Measurements from ENCODE around the gene OR1J2.
"Not testable (repeated sequence)": the region's sequence is repeated elsewhere in the genome, so short reads cannot be mapped to it uniquely, and the experiment has no call there.

The OR1J2 gene, protein sequence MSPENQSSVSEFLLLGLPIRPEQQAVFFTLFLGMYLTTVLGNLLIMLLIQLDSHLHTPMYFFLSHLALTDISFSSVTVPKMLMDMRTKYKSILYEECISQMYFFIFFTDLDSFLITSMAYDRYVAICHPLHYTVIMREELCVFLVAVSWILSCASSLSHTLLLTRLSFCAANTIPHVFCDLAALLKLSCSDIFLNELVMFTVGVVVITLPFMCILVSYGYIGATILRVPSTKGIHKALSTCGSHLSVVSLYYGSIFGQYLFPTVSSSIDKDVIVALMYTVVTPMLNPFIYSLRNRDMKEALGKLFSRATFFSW

DNA sequence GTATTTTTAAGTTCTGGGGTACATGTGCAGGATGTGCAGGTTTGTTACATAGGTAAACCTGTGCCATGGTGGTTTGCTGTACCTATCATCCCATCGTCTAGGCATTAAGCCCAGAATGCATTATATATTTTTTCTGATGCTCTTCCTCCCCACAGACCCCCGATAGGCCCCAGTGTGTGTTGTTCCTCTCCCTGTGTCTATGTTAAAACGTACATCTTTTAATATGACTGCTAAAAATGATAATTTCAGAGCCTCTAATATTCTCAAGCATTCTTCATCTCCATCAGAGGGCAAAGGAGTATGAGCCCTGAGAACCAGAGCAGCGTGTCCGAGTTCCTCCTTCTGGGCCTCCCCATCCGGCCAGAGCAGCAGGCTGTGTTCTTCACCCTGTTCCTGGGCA, at the start of gene OR1J2:
OR1J2 (plus strand) TSS at position 301 of the 400 bp plus-strand sequence; CDS start at position 301, 0 bp downstream.
- no peak for DNase-seq

DNA sequence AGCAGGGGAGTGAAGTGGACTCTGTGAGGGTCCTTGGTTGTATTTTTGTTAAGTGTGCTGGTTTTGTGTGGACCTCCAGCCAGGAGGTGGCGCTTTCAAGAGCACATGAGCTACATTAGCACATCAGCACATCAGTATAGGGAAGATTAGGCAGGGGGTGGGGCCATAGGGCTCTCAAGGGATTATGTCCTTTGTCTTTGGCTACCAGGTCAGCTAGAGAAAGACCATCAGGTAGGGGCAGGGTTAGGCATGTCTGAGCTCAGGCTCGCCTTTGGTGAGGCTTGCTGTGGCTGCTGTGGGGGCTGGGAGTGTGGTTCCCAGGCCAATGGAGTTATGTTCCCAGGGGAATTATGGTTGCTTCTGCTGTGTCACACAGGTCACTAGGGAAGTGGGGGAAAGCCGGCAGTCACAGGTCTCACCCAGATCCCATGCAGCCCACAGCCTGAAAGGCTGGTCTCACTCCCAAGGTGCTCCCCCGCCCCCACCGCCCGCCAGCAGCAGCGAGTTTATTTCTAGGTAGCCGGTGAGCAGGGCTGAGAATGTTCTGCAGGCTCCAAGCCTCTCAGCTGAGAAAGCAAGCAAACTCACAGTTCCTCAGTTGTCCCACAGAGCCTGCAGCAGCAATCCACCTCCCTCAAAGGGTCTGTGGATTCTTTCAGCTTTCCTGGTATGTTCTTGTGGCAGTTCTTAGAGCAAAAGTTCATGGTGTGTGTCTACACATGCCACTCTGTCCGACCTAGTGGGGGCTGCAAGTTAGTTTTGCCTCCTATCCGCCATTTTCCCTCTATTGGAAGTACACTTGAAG, 46.6 kb upstream of the OR1J2 start:
- DNase-seq, result no peak

DNA sequence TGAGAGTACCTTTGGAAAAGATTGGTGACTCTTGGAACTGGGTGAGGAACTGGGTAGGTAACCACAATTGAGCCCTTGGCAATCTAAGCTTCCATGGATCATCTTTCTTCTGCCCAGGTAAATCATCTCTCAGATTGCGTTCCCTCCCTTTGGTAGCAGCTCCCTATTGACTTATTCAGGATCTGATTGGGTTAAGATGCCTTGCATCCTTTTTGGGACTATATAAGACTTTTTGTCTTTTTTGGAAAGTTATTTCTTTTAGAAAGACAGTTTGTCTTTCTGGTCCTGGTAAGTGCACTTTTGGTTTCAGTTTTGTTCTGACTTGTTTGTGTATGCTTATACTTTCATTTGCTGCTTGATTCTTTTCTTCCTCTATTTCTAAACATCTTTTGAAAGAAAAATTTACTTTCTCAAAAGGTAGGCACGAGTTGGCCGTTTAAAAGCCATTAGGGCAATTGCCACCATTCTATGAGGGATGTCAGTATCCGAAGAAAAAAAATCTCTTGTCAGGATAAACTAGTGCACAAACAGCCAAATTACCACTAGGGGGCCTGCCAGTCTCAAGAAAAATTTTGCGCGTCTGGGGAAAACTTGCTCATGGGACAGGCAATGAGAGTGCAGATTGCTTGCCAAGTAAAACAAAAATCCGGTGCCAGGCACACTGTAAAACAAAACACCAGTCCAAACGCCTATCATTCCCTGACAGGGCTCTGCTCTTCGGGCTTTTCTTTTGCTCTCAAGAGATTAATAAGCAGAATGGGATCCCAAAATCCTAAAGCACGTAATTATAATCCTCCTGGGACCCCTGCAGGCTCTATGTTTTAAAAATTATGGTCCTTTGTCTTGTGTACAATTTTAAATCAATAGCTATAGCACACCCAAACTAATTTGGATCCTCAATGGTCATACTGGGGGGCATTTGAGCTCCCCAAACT, 45.7 kb upstream of the OR1J2 start:
- DNase-seq, result no peak

DNA sequence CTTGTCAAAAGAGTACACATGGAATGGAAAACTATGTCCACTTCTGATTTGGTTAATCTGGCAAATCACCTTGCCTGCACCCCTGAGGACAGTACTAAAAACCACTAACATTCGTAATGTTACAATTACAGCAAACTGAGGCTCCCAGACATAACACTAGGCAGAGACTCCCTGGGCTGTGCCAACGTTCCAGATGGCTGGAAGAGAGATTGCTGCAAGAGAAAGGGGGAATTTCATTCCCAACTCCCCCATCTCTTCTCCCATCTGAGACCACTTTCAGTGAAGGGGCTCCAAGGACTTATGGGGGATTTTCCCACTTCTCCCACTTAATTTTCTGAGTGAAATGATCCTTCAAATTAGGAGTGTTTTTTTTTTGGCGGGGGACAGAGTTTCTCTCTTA, 44.1 kb upstream of the OR1J2 start:
- DNase-seq, result no peak

DNA sequence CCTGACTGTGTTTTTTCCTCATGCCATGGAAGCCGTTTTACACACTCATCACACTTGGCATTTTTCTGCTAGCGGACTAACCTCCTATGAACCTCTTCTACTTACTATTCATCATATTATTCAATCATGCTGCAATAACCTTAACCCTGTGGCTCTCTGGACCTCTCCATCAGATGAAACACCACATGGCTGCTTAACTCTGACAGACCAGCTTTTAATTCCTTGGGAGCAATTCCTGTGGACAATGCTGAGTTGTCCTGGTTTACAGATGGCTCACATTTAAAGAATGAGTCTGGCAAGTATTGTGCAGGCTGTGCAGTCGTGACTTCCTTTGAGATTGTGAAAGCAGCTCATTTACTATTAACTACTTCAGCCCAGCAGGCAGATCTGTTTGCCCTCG, 41.9 kb upstream of the OR1J2 start:
- DNase-seq, result no peak

DNA sequence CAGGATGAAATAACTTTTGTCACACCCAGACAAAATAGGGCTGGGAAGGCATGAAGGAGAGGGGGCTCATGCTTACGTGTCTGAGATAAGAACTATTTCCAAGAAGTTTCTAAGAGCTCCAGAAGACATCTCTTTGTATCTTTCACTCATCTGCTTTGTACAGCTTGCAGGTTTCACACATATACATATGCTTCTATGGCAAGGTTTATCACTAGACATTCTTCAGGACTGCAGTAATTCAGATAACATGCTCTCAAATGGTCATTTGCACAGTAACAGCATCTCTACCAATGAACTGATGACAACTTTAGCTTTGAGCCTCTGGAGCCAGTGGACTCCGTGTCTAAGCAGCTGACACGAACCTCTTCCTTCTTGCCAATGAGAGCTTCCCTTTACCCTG, 36.0 kb upstream of the OR1J2 start:
- DNase-seq, result no peak

DNA sequence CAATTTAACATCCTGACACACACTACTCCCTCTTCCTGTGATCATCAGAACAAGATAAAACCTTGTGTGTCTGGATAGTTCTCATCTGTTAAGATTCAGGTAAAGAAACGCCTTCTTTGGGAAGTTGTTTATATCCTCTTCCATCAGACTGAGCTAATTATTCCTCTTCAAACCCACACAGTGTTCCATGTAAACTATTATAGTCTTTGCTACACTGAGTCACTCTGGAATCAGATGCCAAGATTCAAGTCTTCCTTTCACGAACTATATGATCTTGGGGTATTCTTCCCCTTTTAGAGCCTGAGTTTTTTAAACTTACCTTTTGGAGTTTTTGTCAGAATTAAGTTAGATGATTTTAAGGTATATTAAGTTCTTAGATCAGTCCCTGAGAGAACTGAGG, 34.9 kb upstream of the OR1J2 start:
- no peak for DNase-seq

DNA sequence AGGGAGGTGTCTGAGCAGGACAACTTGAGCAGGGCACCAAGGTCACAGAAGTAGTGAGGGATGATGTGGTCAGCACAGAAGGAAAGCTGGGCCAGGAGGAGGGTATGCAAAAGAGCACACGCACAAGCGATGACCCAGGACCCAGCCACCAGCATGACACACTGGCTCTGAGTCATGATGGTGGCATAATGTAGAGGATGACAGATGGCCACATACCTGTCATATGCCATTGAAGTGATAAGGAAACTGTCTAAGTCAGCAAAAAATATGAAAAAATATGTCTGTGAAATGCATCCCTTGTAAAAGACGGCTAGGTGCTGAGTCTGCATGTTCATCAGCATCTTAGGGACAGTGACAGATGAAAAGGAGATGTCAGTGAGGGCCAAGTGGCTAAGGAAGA, 33.3 kb upstream of the OR1J2 start:
- no peak for DNase-seq

DNA sequence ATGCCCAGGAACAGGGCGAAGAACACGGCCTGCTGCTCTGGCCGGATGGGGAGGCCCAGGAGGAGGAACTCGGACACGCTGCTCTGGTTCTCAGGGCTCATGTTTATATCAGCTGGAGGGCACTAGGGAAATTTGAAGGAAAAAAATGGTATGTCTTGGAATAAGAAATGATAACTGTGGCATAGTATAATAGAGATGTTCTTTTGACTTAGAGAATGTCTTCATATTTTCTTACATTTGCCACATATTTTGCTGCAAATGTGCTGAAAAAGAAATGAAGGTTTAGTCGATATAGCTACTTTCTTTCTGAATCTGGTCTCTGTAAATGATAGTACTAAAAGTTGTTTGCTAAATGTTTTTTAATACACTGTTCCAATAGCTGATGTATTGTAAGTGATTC, 32.8 kb upstream of the OR1J2 start, which contains the start of gene OR1J1:
OR1J1 (minus strand) TSS at position 101 of the 400 bp plus-strand sequence; CDS start at position 101, 0 bp downstream.
- no peak for DNase-seq

DNA sequence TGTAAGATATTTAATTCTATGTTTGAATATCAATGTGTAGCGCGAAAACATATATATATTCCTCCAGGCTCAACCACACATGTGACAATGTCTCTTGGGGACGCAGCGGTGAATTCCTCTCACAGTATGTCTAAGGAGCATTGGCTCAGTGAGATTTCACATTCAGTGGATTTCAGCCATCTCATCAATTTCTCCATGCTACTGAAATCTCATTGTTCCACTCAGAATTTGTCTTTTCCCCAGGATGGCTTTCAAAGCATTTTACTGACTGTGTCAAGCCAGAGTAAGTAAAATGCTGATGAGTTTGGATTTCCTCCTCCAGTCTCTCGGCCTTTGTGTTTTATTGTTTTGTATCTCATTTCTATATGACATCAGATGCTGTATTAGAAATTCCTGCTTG, 31.5 kb upstream of the OR1J2 start:
- DNase-seq, result no peak

DNA sequence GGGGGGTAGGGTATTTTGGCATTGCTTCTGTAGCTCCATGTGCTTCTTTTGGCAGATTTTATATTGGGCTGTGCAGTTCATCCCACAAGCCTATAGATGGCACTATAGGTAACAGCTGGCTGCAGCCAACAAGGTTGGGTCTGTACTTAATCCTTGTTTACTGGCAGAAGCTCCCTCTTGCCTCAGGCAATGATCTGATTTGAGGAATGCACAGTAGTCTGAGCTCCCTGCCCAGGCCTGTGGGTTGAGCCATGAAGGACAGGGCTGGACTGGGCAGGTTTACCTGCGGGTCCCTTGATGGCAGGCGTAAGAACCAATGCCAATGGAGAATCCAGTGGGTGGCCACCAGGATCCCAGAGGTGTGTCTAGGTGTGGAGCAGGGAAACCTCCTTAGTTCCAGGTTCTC, 11.7 kb upstream of the OR1J2 start:
- no peak for DNase-seq

DNA sequence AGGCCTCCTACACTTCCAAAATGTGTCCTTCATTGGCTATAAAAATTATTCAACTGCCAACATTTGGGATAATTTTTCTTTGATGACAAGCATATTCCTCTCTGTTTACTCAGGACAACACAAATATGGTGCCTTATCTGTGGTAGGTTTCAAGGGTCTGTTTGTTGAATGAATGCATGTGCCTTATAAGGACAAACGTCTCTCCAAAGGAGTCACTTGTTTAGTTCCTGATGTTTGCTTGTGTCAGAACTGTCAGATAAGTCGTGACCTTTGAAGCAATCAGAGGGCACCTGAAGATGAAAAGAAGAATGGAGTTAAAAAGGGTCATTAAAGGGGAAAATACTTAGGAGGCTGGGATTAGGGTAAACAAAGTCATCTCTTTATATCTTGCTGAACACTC, 3.6 kb upstream of the OR1J2 start:
- DNase-seq, result no peak

DNA sequence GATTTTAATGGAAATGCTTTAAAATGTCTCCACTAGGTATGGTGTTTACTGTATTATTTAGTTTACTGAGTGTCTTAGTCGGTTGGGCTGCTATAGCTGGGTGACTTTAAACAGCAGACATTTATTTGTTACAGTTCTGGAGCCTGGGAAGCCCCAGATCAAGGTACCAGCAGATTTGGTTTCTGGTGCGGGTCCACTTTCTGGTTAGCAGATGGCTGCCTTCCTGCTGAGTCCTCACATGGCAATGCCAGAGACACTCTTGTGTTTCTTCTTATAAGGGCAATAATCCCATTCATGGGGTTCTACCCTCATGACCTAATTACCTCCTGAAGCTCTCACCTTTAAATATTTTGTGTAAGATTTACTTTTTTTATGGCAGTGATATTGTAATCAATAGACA, 7.6 kb downstream of the OR1J2 start:
- no peak for DNase-seq

DNA sequence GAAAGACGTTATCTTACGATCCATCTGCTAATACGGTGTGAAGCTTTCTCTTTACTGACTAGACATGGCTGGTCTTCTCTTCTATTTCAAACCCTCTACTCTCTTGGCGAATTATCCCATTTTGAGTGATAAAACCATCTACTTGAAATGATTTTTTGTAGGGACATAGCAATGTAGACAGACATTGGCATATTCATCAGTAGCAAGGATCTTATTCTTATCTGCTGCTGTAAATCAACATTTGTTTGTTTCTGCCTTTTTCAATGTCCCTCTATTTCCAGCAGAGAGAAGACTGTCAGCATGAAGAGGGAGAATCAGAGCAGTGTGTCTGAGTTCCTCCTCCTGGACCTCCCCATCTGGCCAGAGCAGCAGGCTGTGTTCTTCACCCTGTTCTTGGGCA, 8.2 kb downstream of the OR1J2 start, which contains the start of gene OR1J4:
OR1J4 (plus strand) TSS at position 301 of the 400 bp plus-strand sequence; CDS start at position 301, 0 bp downstream.
- no peak for DNase-seq

DNA sequence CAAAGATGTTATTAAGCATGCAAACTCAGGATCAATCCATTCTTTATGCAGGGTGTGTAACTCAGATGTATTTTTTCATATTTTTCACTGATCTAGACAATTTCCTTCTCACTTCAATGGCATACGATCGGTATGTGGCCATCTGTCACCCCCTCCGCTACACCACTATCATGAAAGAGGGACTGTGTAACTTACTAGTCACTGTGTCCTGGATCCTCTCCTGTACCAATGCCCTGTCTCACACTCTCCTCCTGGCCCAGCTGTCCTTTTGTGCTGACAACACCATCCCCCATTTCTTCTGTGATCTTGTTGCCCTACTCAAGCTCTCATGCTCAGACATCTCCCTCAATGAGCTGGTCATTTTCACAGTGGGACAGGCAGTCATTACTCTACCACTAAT, 8.8 kb downstream of the OR1J2 start:
- no peak for DNase-seq

DNA sequence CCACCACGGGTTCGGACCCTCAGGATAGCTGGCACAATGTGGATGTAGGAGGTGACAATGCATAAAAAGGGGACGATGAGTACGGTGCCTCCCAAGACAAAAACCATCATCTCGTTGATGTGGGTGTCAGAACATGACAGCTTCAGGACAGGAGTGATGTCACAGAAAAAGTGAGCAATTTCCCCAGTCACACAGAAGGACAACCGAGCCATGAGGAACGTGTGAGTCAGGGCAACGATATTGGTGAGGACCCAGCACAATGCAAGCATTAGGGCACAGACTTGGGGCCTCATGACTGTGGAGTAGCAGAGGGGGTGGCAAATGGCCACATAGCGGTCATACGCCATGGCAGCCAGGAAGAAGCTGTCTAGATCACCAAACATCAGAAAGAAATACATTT, 16.0 kb downstream of the OR1J2 start:
- DNase-seq, result no peak

DNA sequence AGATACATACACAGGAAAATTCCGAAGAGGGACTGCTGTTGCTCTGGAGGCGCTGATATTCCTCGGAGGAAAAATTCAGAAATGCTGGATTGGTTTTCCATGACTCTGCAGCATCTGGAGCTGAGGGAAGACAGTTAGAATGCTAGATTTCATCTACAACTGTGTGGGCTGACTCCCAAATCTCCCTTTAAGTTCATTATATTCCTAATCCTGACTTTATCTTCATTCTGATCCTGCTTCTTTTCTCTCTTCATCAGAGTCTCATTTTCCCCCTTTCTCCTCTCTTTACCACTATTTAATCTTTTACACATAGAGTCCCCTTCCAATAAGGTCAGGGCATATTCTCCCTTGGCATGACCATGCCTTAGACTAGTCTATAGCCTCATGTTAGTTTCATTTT, 16.6 kb downstream of the OR1J2 start, which contains the start of gene OR1N1:
OR1N1 (minus strand) TSS at position 101 of the 400 bp plus-strand sequence; CDS start at position 101, 0 bp downstream.
- no peak for DNase-seq

DNA sequence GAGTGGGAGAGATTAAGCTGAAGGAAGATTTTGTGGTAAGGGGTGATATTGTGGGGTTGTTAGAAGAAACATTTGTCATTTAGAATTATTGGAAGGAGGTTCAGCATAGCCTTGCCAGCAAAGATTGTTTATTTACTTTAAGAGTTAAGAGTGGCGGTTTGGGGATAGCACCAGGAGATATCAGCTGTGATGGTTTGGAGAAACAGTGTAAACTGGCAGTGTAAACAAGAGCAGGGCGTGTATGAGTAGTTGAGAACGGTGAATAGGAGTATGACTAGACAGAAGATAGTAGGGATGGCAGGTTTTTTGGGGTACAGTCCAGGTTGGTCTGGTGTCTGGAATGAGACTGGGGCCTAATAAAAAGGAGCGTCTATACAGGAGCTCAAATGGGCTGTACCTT, 20.6 kb downstream of the OR1J2 start:
- DNase-seq, result not testable (repeated sequence)

DNA sequence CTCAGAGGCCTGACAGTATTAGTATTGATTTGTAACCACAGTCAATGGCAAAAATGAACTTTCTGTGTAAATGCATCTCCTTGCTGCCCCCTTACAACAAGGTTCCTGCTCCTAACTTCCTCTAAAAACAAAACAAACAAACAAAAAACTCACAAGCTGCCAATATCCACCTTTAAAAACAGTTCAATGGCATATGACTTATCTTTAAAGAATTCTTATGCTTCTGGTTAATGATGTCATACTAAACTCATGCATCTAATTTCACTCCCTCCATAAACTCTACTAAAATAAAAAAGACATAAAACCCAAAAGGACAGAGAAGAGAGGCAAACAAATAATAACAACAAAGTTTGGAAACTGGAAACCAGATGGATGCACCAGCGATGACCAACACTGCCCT, 25.5 kb downstream of the OR1J2 start:
- no peak for DNase-seq

DNA sequence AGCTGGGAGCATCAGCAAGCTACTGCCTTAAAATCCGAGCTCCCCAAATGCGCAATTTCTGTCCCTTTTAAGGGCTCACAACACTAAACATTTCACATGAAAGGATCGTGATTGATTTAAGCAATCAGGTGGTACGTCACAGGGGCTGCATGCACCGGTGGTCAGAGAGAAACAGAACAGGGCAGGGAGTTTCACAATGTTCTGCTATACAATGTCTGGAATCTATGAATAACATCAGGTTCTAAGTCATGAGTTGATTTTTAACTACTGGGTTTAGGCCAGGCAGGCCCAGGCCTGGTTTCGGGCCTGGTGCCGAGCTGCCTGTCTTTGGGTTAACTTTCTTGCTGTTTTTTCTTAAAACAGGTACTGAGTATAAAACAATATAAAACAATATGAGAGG, 26.5 kb downstream of the OR1J2 start:
- not testable (repeated sequence) for DNase-seq

DNA sequence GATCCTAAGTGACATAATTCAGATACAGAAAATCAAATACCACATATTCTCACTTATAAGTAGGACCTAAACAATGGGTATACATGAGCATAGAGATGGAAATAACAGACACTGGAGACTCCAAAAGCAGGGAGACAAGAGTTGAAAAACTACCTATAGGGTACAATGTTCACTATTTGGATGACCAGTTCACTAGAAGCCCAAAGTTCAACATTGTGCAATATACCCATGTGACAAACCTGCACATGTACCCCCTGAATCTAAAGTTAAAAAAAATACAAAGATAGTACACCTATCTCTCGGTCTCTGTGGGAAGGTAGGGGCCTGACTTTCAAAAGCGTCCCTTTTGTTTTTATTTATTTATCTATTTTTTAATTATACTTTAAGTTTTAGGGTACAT, 28.2 kb downstream of the OR1J2 start:
- DNase-seq, result no peak

DNA sequence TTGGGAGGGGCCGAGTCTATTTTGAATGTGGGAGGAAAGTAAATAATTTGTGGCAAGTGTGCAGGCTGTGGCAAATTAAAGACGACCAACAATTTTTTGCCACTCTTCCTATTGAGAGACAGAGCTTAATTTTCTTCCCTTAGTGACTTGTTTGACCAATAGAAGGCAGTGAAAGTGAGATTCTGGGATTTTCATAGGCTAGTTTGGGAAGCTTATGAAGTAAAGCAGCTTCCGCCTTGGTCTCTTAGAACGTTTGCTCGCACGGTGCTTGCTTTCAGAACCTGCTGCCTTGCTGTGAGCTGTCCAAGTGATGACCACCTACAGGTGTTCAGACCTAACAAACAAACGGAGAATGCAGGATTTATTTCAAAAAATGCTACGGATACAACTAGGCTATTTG, 35.6 kb downstream of the OR1J2 start:
- no peak for DNase-seq

DNA sequence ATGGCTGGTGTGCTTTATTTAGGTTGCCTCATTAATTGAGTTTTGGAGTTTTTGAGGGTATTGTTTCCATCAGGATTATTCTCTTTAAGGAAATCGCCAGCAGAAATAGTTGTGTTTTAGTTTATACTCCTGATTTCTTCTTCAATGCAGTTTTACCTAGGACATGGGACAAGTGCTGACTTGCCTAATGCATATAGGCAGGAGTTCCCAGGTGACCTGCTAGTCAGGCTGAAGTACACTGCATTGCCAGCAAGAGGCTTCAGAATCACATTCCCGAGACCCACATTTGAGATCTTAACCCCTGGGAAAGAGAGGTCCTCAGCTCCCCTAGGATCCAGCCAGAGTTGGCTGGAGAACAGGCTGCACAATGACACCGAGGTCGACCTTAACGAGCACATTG, 40.8 kb downstream of the OR1J2 start:
- no peak for DNase-seq
